Fibroblast of lung (primary cell): ENCODE data around the gene ARMC8.

Source experiments
- EZH2 ChIP-seq: IDR thresholded peaks from 2 replicates; pipeline ENCODE4 v1.5.1; 2012; ENCODE audit warnings: low read length, control low read depth, mild to moderate bottlenecking; ENCODE audit errors: missing control alignments
- TF ChIP-seq, protein P1 (sequence below), 2 donors: IDR thresholded peaks in 1 of 2; conservative IDR thresholded peaks in 1 of 2; 1 replicate in 1 of 2; 2 replicates in 1 of 2; pipeline ENCODE4 v1.5.1; 2011 to 2012; ENCODE audit warnings: low read length in 2 of 2, control low read depth in 1 of 2, inconsistent platforms in 1 of 2, low read depth in 1 of 2, mild to moderate bottlenecking in 1 of 2

DNA sequence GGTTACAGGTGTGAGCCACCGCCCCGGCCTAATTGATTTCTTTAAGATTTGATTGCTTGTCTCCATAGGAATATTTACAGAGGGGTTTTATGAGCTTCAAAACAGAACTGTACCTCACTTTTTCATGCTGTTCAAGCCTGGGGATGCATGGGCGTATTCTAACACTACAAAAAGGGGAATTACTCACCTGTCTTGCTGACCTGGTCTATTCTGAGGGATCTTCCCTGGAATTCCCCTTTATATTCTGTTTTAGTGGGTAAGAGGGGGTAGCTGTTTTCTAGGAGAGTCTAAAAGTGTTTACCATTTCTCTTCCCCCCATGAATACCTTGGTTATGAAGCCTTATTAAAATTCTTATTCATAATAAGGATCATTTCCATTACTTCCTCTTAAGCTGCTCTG is 94.5 kb downstream of the ARMC8 start:
- no peak for TF ChIP-seq EZH2
- TF ChIP-seq, protein P1, sequence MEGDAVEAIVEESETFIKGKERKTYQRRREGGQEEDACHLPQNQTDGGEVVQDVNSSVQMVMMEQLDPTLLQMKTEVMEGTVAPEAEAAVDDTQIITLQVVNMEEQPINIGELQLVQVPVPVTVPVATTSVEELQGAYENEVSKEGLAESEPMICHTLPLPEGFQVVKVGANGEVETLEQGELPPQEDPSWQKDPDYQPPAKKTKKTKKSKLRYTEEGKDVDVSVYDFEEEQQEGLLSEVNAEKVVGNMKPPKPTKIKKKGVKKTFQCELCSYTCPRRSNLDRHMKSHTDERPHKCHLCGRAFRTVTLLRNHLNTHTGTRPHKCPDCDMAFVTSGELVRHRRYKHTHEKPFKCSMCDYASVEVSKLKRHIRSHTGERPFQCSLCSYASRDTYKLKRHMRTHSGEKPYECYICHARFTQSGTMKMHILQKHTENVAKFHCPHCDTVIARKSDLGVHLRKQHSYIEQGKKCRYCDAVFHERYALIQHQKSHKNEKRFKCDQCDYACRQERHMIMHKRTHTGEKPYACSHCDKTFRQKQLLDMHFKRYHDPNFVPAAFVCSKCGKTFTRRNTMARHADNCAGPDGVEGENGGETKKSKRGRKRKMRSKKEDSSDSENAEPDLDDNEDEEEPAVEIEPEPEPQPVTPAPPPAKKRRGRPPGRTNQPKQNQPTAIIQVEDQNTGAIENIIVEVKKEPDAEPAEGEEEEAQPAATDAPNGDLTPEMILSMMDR (conservative IDR thresholded peaks at IDR 0.05 in 1 of 2, IDR thresholded peaks at IDR 0.05 in 1 of 2; ENCODE audit: low read depth in 1 of 2, low read length in 2 of 2) = no peak
